HG03571 (cell line): ENCODE data around the gene PIP5KL1.

Source experiments
- ATAC-seq: cut with Tn5 transposase; IDR thresholded peaks from one replicate; pipeline ENCODE4 v1.9.1; 2021; ENCODE audit not compliant: unreplicated experiment

The PIP5KL1 gene

DNA sequence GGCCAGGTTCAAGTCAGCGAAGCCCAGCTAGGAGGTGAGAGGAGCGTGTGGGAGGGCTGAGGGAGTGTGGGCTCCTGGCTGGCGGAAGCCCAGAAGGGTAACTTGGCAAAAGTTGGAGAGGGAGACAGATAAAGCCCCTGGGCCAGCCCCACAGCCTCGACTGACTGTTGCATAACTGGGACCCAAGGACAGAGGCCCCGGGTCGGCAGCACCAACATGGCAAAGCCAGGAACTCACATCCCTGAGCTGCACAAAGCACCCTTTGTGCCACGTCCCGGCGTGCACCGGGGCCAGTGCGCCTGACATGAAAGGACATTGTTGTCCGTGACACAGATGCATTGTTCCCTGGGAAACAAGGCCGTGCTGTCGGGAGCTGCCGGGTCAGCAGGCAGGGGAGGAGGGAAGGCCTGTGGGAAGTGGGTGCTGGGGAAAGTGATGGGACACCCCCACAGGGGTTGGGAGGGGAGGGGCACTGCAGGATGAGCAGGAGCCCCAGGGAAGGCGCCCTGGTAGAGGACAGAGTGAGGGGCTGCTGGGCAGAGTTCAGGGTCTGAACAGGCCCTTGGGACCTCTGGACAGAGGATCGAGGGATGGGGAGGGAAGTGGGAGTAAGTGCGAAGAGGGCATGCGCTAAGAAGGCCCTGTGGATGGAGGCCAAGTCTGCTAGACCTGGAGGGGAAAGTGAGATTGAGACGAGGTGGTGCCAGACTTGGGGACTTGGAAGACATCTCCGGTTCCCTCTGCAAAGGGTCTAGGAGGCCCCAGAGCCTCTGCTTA lies 20.1 kb upstream of the PIP5KL1 start:
- ATAC-seq: no peak

- ATAC-seq: no peak
These were observed 19.4 kb upstream of the PIP5KL1 start for GRCh38 chr9:127949827-127950512.

DNA sequence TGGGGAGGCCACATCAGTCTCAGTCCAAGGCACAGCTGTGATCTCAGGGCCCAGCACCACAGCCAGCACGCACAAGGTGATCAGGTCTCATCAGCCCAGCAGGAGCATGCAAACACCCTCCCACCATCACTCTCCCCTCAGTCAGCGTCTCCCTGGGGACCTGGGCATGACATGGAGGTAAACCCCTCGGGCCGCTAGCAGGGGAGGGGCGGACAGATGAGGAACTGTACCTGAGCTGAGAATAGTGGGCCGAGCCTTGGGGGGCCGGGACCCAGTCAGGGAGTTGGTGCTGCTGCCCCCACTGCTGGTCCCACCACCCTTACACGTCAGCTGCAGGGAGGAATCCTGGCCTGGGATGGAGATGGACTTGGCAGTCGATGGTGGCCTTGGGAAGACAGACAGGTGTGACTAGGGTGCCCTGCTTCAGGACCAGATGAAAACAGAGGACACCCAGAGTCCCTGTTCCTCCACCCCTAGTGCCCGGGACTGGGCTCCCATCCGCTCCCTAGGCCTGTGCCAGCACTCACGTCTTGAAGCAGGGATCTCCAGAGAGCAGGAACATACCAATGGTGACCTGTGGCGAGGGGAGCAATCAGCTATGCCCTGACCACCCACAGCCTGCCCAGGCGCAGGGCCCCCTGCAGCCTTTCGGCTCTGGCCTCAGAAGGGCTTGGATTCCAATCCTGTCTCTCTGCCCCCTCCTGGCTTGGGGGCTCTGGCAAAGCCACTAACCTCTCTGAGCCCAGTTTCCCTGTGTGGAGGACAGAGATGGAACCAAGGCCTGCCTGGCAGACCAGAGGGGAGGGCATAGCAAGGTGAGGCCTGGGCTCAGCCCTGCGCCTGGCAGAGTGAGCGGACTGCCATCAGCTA lies 17.5 kb upstream of the PIP5KL1 start:
- no peak for ATAC-seq

GRCh38 chr9:127946728-127947127 lies 16.2 kb upstream of the PIP5KL1 start:
- ATAC-seq: no peak

- ATAC-seq: no peak
These were observed 15.4 kb upstream of the PIP5KL1 start for GRCh38 chr9:127945942-127946341.

GRCh38 chr9:127945338-127945737 lies 14.8 kb upstream of the PIP5KL1 start:
- ATAC-seq: no peak

- ATAC-seq: no peak
These were observed 14.1 kb upstream of the PIP5KL1 start for GRCh38 chr9:127944586-127945218.

DNA sequence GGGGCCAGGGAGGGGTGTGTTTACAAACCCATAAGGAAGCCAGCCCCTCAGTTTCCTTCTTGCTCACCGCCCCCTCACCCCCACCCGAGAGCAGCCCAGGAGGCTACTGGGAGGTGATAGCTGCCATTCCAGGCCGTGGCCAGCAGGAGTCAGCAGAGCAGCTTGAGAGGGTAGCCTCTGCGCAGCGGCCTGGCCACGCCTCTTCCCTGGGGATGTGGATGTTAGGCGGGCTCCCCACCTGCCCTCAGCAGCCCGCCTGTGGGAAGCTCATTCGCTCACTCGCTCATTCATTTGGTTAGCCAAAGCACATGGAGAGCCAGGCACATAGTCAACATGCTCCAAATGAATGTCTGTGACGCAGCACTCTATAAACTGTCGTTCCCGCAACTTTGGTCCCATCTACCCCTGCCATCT lies 13.2 kb upstream of the PIP5KL1 start:
- ATAC-seq: no peak

DNA sequence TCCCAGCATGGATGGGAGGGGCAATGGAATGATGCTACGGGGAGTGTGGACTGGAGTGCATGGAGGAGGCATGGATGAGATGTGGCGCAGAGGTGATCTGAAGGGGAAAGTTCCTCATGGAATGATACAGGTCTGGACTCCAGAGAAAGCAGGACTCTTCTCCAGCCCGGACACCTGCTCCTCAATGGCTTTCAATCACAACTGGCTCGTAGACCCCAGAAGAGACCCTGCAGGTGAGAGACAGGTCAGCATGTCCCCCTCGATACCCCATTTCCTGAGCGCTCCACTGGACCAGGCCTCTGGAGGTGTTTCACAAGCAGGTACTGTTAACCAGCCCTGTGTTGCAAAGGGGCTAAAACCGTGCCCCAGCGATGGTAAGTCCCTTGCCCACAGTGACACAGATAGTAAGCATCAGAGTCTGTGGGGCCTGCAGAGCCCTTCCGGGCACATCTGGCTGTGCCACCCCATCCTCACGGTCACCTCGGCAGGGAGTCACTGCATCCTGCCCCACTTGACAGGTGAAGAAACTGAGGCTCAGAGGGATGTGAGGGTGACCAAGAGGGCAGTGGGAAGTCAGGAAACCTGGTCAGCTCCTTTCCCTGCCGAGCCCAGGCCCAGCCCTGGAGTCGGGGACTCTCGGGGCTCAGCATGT lies 12.6 kb upstream of the PIP5KL1 start:
- ATAC-seq: no peak

GRCh38 chr9:127942216-127943010 lies 11.8 kb upstream of the PIP5KL1 start:
- no peak for ATAC-seq

DNA sequence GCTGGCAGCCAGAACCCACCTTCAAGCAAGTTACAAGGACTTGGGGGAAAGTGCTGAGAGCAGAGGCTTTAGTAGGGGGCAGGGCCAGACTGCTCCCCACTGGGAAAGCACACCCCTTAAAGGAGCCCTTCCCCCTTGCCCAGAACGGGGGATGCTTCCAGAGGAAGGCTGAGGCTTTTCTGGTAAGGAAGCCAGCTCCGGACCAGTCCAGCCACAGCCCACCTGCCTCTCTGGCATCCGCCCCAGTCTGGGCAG lies 11.3 kb upstream of the PIP5KL1 start:
- no peak for ATAC-seq

GRCh38 chr9:127941062-127941960 lies 10.7 kb upstream of the PIP5KL1 start:
- no peak for ATAC-seq

- no peak for ATAC-seq
These were observed 10.0 kb upstream of the PIP5KL1 start for GRCh38 chr9:127940593-127940992.

DNA sequence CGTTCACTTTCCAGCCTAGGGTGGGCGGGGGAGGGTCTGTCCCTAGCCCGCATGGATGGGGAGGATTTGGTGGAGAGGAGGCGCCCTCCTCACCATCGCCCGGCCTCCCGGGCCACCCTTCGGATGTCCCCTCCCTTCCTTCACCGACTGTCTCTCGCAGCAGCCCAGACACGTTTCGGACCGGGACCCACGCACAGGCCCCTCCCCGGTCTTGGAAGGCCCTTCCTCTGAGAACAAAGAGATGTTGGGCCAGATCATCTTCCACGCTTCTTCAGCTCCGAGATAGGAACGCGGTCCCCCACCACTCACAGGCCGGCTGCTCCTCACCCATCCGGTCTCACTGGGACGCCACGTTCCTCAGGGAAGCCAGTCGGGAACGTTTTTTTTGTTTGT lies 7.7 kb upstream of the PIP5KL1 start:
- no peak for ATAC-seq

GRCh38 chr9:127937388-127938297 lies 7.1 kb upstream of the PIP5KL1 start, which contains the start of gene DPM2:
TSS of gene DPM2 (minus strand) at chr9:127937854. CDS start at chr9:127937820, 34 bp downstream.
- peak; percentile 74 for ATAC-seq

DNA sequence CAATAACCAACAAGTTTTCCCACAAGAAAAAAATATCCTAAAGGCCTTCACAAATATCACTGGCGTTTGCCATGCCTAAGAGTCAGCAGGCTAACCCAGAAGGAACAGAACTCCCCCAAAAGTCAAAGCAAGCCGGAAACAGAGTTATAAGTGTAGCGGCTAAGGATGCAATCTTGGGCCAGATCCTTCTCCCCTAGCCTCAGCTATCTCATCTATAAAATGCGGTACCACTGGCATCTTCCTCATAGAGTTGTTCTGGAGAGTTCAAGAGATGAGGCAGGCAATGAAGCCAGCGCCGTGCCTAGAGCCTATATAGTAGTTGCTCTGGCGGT lies 6.4 kb upstream of the PIP5KL1 start:
- no peak for ATAC-seq

DNA sequence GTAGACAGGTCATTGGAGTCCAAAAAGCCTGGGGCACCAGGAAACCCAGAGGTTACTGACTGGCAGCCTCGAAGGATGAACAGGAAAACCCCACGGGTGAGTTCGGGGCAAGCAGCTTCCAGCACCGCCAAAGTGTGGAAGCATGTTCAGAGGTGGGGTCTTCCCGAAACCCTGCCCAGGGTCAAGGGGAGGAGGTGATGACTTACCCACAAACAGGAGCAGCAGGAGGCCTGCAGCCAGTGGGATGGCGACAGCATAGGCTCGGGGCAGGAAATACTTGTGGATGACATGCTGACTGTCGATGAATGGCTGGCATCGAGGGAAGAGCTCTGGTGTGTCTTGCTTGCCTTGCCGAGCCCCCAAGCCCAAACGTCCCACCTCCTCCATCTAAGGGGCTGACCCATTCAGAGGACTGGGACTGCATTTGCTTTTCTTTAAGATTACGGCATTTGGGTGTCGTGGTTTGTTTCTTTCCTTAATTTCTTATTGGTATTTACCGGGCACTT lies 5.8 kb upstream of the PIP5KL1 start:
- no peak for ATAC-seq

DNA sequence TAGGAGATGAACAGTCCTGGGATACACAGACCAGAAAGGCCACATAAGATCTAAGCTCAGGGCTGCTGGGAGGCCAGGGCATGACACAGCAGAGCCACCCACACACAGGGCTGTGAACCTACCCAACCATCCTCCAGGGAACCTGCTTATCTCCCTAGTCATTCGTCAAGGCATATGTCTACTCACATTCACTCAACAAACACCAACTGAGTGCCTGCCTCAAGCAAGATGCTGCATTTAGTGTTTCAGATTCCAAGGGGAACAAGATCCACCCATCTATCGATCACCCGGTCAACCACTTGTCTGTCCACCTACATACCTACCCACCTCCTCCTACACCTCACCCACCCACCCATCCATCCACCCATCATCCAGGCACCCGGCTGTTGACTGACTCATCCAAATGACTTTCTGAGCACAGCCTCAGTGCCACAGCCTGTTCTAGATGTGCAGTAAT lies 5.2 kb upstream of the PIP5KL1 start:
- no peak for ATAC-seq
